ENCODE results near the gene SNAI3.

The SNAI3 gene

GRCh38 chr16:88705801-88706228 lies 19.5 kb upstream of the SNAI3 start:
- no peak for DNase-seq (ENCODE audit: low read depth, low spot score)

GRCh38 chr16:88705076-88705684 lies 18.9 kb upstream of the SNAI3 start:
- no peak for DNase-seq (ENCODE audit: low read depth, low spot score)

GRCh38 chr16:88703486-88704309 lies 17.4 kb upstream of the SNAI3 start:
- DNase-seq (ENCODE audit: low read depth, low spot score) = peak; percentile 52

GRCh38 chr16:88702371-88703210 lies 16.3 kb upstream of the SNAI3 start:
- no peak for DNase-seq (ENCODE audit: low read depth, low spot score)

GRCh38 chr16:88701581-88702370 lies 15.5 kb upstream of the SNAI3 start:
- DNase-seq (ENCODE audit: low read depth, low spot score) = no peak

- peak; percentile 82 for DNase-seq (ENCODE audit: low read depth, low spot score)
These were observed 14.6 kb upstream of the SNAI3 start for GRCh38 chr16:88700636-88701482.

- no peak for DNase-seq (ENCODE audit: low read depth, low spot score)
These were observed 14.0 kb upstream of the SNAI3 start for GRCh38 chr16:88700322-88700635.

- DNase-seq (ENCODE audit: low read depth, low spot score) = no peak
These were observed 12.9 kb upstream of the SNAI3 start for GRCh38 chr16:88699180-88699579.

- DNase-seq (ENCODE audit: low read depth, low spot score) = no peak
These were observed 12.3 kb upstream of the SNAI3 start for GRCh38 chr16:88698646-88699045.

GRCh38 chr16:88697831-88698615 lies 11.7 kb upstream of the SNAI3 start:
- no peak for DNase-seq (ENCODE audit: low read depth, low spot score)

GRCh38 chr16:88697116-88697830 lies 11.0 kb upstream of the SNAI3 start:
- no peak for DNase-seq (ENCODE audit: low read depth, low spot score)

GRCh38 chr16:88696441-88696840 lies 10.1 kb upstream of the SNAI3 start:
- no peak for DNase-seq (ENCODE audit: low read depth, low spot score)

GRCh38 chr16:88695753-88696152 lies 9.4 kb upstream of the SNAI3 start:
- DNase-seq (ENCODE audit: low read depth, low spot score) = no peak

GRCh38 chr16:88695218-88695617 lies 8.9 kb upstream of the SNAI3 start:
- no peak for DNase-seq (ENCODE audit: low read depth, low spot score)

GRCh38 chr16:88694221-88695087 lies 8.1 kb upstream of the SNAI3 start:
- DNase-seq (ENCODE audit: low read depth, low spot score) = no peak

GRCh38 chr16:88693420-88694177 lies 7.3 kb upstream of the SNAI3 start:
- no peak for DNase-seq (ENCODE audit: low read depth, low spot score)

- DNase-seq (ENCODE audit: low read depth, low spot score) = no peak
These were observed 6.6 kb upstream of the SNAI3 start for GRCh38 chr16:88692861-88693260.
